Thymus (tissue), 11 donors: Measurements from ENCODE around the gene SNX9. TPM values are rescaled to one million over a fixed set of nuclear protein-coding genes. Genes with fewer than 3 reads are reported as not detected.

Experiments used
- DNase-seq, 9 donors: peaks; one replicate each; pipeline ENCODE4 v3.0.0-alpha.2; 2013; ENCODE audit warnings: low spot score in 9 of 9, low read depth in 6 of 9, missing footprints in 1 of 9
- H3K27ac ChIP-seq, 2 donors: one replicate each; pipeline ENCODE4 v1.5.1; 2013; ENCODE audit warnings: control low read depth in 1 of 2, low read depth in 1 of 2, low read length in 1 of 2, mild to moderate bottlenecking in 1 of 2, moderate library complexity in 1 of 2
- H3K27me3 ChIP-seq, 2 donors: one replicate each; pipeline ENCODE4 v1.5.1; 2013; ENCODE audit warnings: low read length in 1 of 2; ENCODE audit not compliant: control insufficient read depth in 2 of 2, insufficient read depth in 1 of 2
- H3K36me3 ChIP-seq, 2 donors: one replicate each; pipeline ENCODE4 v1.5.1; 2013; ENCODE audit warnings: low read length in 1 of 2, mild to moderate bottlenecking in 1 of 2, moderate library complexity in 1 of 2; ENCODE audit not compliant: control insufficient read depth in 2 of 2, insufficient read depth in 2 of 2
- H3K4me1 ChIP-seq, 2 donors: one replicate each; pipeline ENCODE4 v1.5.1; 2013; ENCODE audit warnings: low read length in 2 of 2; ENCODE audit not compliant: control insufficient read depth in 2 of 2, insufficient read depth in 2 of 2
- H3K4me3 ChIP-seq, 2 donors: one replicate each; pipeline ENCODE4 v1.5.1; 2013; ENCODE audit warnings: low read length in 2 of 2, control low read depth in 1 of 2, mild to moderate bottlenecking in 1 of 2
- H3K9me3 ChIP-seq, 2 donors: one replicate each; pipeline ENCODE4 v1.5.1; 2013; ENCODE audit warnings: low read length in 1 of 2, mild to moderate bottlenecking in 1 of 2; ENCODE audit not compliant: control insufficient read depth in 2 of 2, insufficient read depth in 1 of 2
- WGBS: extraction: QIAGEN DNeasy Blood & Tissue Kit; methylation state at CpG from one replicate; pipeline ENCODE4 v1.1.7; 2013; 5-methylcytosine and 5-hydroxymethylcytosine counted together
- polyA plus RNA-seq: library from polyadenylated mRNA; stranded (reverse); fragments of 200-250 nt; gene quantifications from one replicate; pipeline ENCODE4 v1.2.3, GENCODE V29; 2013
- total RNA-seq: library from RNA; stranded (reverse); fragments of 120-200 nt; gene quantifications from one replicate; pipeline ENCODE4 v1.2.4, GENCODE V29; 2013
- donor health status: healthy.

SNX9 gene
- total and polyA plus RNA-seq, 2 donors: 11.0 to 37.3 TPM

- WGBS: 89% methylated on average over 2 of the region's 2 CpGs
- Histone ChIP-seq H3K9me3 (no peaks in the 10 kb centered on the region), H3K36me3 (no peaks in the 10 kb centered on the region), H3K4me3 (no peak overlapping the region), H3K27ac (no peak overlapping the region), H3K4me1 (peaks cover 20 to 47% of the 10 kb centered on the region in 2 donors), H3K27me3 (no peaks in the 10 kb centered on the region)
- no peak for DNase-seq
Measured at GRCh38 chr6:157879873-157880254, 56.8 kb downstream of the SNX9 start.

GRCh38 chr6:157880534-157880933 is 57.5 kb downstream of the SNX9 start:
- 94% methylated on average over 3 of the region's 3 CpGs for WGBS
- Histone ChIP-seq H3K36me3 (no peaks in the 10 kb centered on the region), H3K4me1 (peaks cover 23 to 49% of the 10 kb centered on the region in 2 donors), H3K4me3 (no peak overlapping the region), H3K27me3 (no peaks in the 10 kb centered on the region), H3K27ac (no peak overlapping the region), H3K9me3 (no peaks in the 10 kb centered on the region)
- no peak for DNase-seq

- no peaks in the 10 kb centered on the region for H3K9me3 ChIP-seq
- peak overlapping the region in 1 of 2 donors; percentile 42 for H3K27ac ChIP-seq
- H3K27me3 ChIP-seq: no peaks in the 10 kb centered on the region
- WGBS: 96% methylated on average over 3 of the region's 3 CpGs
- DNase-seq: no peak
- no peak overlapping the region for H3K4me3 ChIP-seq
- H3K4me1 ChIP-seq: peaks cover 28 to 55% of the 10 kb centered on the region in 2 donors
- H3K36me3 ChIP-seq: no peaks in the 10 kb centered on the region
Measured at GRCh38 chr6:157881342-157881741, 58.3 kb downstream of the SNX9 start.

- Histone ChIP-seq H3K36me3 (peaks cover 0 to 3% of the 10 kb centered on the region in 2 donors), H3K4me3 (no peak overlapping the region), H3K9me3 (no peaks in the 10 kb centered on the region), H3K27me3 (no peaks in the 10 kb centered on the region), H3K27ac (peak overlapping the region; percentile 91 to 92), H3K4me1 (peaks cover 22 to 39% of the 10 kb centered on the region in 2 donors)
- WGBS: 88% methylated on average over 2 of the region's 2 CpGs
- peak in 1 of 9 donors; percentile 50 for DNase-seq
Measured at GRCh38 chr6:157884756-157885155, 61.7 kb downstream of the SNX9 start.

GRCh38 chr6:157885211-157885788 is 62.3 kb downstream of the SNX9 start:
- WGBS: 28% methylated on average over 7 of the region's 7 CpGs
- Histone ChIP-seq H3K4me3 (no peak overlapping the region), H3K27ac (peak overlapping the region; percentile 92 to 96), H3K4me1 (peaks cover 22 to 36% of the 10 kb centered on the region in 2 donors), H3K27me3 (no peaks in the 10 kb centered on the region), H3K36me3 (peaks cover 0 to 3% of the 10 kb centered on the region in 2 donors), H3K9me3 (no peaks in the 10 kb centered on the region)
- peak in 7 of 9 donors; percentile 61 to 91 (median 76) for DNase-seq

GRCh38 chr6:157885876-157886275 is 62.8 kb downstream of the SNX9 start:
- Histone ChIP-seq H3K4me1 (peaks cover 22 to 33% of the 10 kb centered on the region in 2 donors), H3K36me3 (peaks cover 0 to 3% of the 10 kb centered on the region in 2 donors), H3K9me3 (no peaks in the 10 kb centered on the region), H3K4me3 (no peak overlapping the region), H3K27me3 (no peaks in the 10 kb centered on the region), H3K27ac (peak overlapping the region; percentile 92 to 96)
- DNase-seq: no peak
- WGBS: 98% methylated on average over 8 of the region's 8 CpGs

GRCh38 chr6:157887892-157888291 is 64.8 kb downstream of the SNX9 start:
- WGBS: 87% methylated on average over 4 of the region's 4 CpGs
- Histone ChIP-seq H3K36me3 (peaks cover 0 to 3% of the 10 kb centered on the region in 2 donors), H3K27me3 (no peaks in the 10 kb centered on the region), H3K4me1 (peaks cover 31 to 38% of the 10 kb centered on the region in 2 donors), H3K9me3 (no peaks in the 10 kb centered on the region), H3K4me3 (no peak overlapping the region), H3K27ac (no peak overlapping the region)
- DNase-seq: no peak

- Histone ChIP-seq H3K27me3 (no peaks in the 10 kb centered on the region), H3K9me3 (no peaks in the 10 kb centered on the region), H3K27ac (peak overlapping the region; percentile 73 to 92), H3K4me3 (no peak overlapping the region), H3K36me3 (peaks cover 0 to 3% of the 10 kb centered on the region in 2 donors), H3K4me1 (peaks cover 17 to 31% of the 10 kb centered on the region in 2 donors)
- 67% methylated on average over 9 of the region's 9 CpGs for whole genome bisulfite sequencing
- DNase-seq: no peak
Measured at GRCh38 chr6:157891544-157892362, 68.7 kb downstream of the SNX9 start.

GRCh38 chr6:157892363-157892877 is 69.4 kb downstream of the SNX9 start:
- Histone ChIP-seq H3K4me3 (no peak overlapping the region), H3K36me3 (peaks cover 0 to 3% of the 10 kb centered on the region in 2 donors), H3K9me3 (no peaks in the 10 kb centered on the region), H3K27ac (peak overlapping the region; percentile 73 to 92), H3K27me3 (no peaks in the 10 kb centered on the region), H3K4me1 (peaks cover 20 to 36% of the 10 kb centered on the region in 2 donors)
- peak in 1 of 9 donors; percentile 60 for DNase-seq
- WGBS: 76% methylated on average over 5 of the region's 5 CpGs
